H9 (cell line): ENCODE results near the gene PAPLN. TPM values are rescaled to one million over a fixed set of nuclear protein-coding genes. Genes with fewer than 3 reads are reported as not detected.

Experiments used
- DNase-seq: peaks from one replicate; pipeline ENCODE4 v3.0.0-alpha.2; 2017
- H2AFZ ChIP-seq: one replicate; pipeline ENCODE4 v1.6.1; 2013; ENCODE audit warnings: mild to moderate bottlenecking, low read length, control low read depth, moderate library complexity
- H2AK5ac ChIP-seq: 2 replicates; pipeline ENCODE4 v1.6.1; 2013; ENCODE audit warnings: low read length, control low read depth, mixed read lengths; ENCODE audit not compliant: insufficient read length
- H2BK120ac ChIP-seq: one replicate; pipeline ENCODE4 v1.6.1; 2013; ENCODE audit warnings: low read depth, mild to moderate bottlenecking, low read length, control low read depth, inconsistent platforms; ENCODE audit not compliant: poor library complexity, severe bottlenecking
- H2BK12ac ChIP-seq: 2 replicates; pipeline ENCODE4 v1.6.1; 2013; ENCODE audit warnings: low read length, control low read depth, mixed read lengths, low read depth; ENCODE audit not compliant: insufficient read length
- H2BK15ac ChIP-seq: 2 replicates; pipeline ENCODE4 v1.6.1; 2013; ENCODE audit warnings: low read depth, low read length, control low read depth
- H2BK20ac ChIP-seq: one replicate; pipeline ENCODE4 v1.6.1; 2013; ENCODE audit warnings: low read depth, mild to moderate bottlenecking, low read length, control low read depth, inconsistent platforms; ENCODE audit not compliant: poor library complexity, severe bottlenecking
- H2BK5ac ChIP-seq: 2 replicates; pipeline ENCODE4 v1.6.1; 2013; ENCODE audit warnings: low read length, control low read depth, mixed read lengths; ENCODE audit not compliant: insufficient read length
- H3K14ac ChIP-seq: 2 replicates; pipeline ENCODE4 v1.6.1; 2013; ENCODE audit warnings: low read length, control low read depth; ENCODE audit not compliant: insufficient read depth
- H3K18ac ChIP-seq: 2 replicates; pipeline ENCODE4 v1.6.1; 2013; ENCODE audit warnings: low read depth, mild to moderate bottlenecking, mixed read lengths, low read length, control low read depth; ENCODE audit not compliant: insufficient read length
- H3K23ac ChIP-seq: 2 replicates; pipeline ENCODE4 v1.6.1; 2013; ENCODE audit warnings: low read length, control low read depth, mixed read lengths, low read depth; ENCODE audit not compliant: insufficient read length
- H3K23me2 ChIP-seq: 2 replicates; pipeline ENCODE4 v1.6.1; 2013; ENCODE audit warnings: low read depth, mild to moderate bottlenecking, mixed read lengths, low read length, control low read depth; ENCODE audit not compliant: insufficient read length, poor library complexity, severe bottlenecking
- H3K27ac ChIP-seq: 2 replicates; pipeline ENCODE4 v1.5.1; 2013; ENCODE audit warnings: low read length, control low read depth, mixed read lengths, low read depth; ENCODE audit not compliant: insufficient read length
- H3K27me3 ChIP-seq: 2 replicates; pipeline ENCODE4 v1.6.1; 2013; ENCODE audit warnings: low read length, control low read depth, inconsistent platforms; ENCODE audit not compliant: insufficient read depth
- H3K4ac ChIP-seq: 2 replicates; pipeline ENCODE4 v1.6.1; 2013; ENCODE audit warnings: low read depth, mild to moderate bottlenecking, control low read depth, inconsistent platforms, low read length, moderate library complexity
- H3K4me1 ChIP-seq: 2 replicates; pipeline ENCODE4 v1.6.1; 2013; ENCODE audit warnings: low read length, control low read depth, inconsistent platforms; ENCODE audit not compliant: insufficient read depth
- H3K4me2 ChIP-seq: 2 replicates; pipeline ENCODE4 v1.6.1; 2013; ENCODE audit warnings: low read length, control low read depth, mixed read lengths; ENCODE audit not compliant: insufficient read length, insufficient read depth
- H3K56ac ChIP-seq: 2 replicates; pipeline ENCODE4 v1.6.1; 2013; ENCODE audit warnings: low read depth, mild to moderate bottlenecking, mixed read lengths, low read length, control low read depth; ENCODE audit not compliant: insufficient read length
- H3K79me1 ChIP-seq: 2 replicates; pipeline ENCODE4 v1.6.1; 2013; ENCODE audit warnings: low read depth, mild to moderate bottlenecking, moderate library complexity, low read length, control low read depth, inconsistent platforms; ENCODE audit not compliant: insufficient read depth, poor library complexity, severe bottlenecking
- H3K79me2 ChIP-seq: 2 replicates; pipeline ENCODE4 v1.6.1; 2013; ENCODE audit warnings: low read length, control low read depth, inconsistent platforms; ENCODE audit not compliant: insufficient read depth
- H3K9ac ChIP-seq: 2 replicates; pipeline ENCODE4 v1.6.1; 2013; ENCODE audit warnings: low read length, control low read depth, mixed read lengths; ENCODE audit not compliant: insufficient read length; ENCODE audit errors: extremely low read depth
- H3K9me3 ChIP-seq: one replicate; pipeline ENCODE4 v1.6.1; 2013; ENCODE audit warnings: low read depth, low read length, inconsistent platforms; ENCODE audit not compliant: control insufficient read depth
- H3T11ph ChIP-seq: one replicate; pipeline ENCODE4 v1.6.1; 2013; ENCODE audit warnings: mild to moderate bottlenecking, low read length, control low read depth, inconsistent platforms
- H4K20me1 ChIP-seq: one replicate; pipeline ENCODE4 v1.6.1; 2013; ENCODE audit not compliant: control insufficient read depth, insufficient read length, insufficient read depth
- H4K5ac ChIP-seq: 2 replicates; pipeline ENCODE4 v1.6.1; 2013; ENCODE audit warnings: low read depth, mild to moderate bottlenecking, mixed read lengths, low read length, control low read depth; ENCODE audit not compliant: insufficient read length
- H4K8ac ChIP-seq: replicated peaks from 2 replicates; pipeline ENCODE4 v1.6.1; 2013; ENCODE audit warnings: low read length, control low read depth, mixed read lengths, low read depth; ENCODE audit not compliant: insufficient read length
- H4K91ac ChIP-seq: 2 replicates; pipeline ENCODE4 v1.6.1; 2013; ENCODE audit warnings: low read depth, mild to moderate bottlenecking, moderate library complexity, mixed read lengths, low read length, control low read depth; ENCODE audit not compliant: insufficient read length
- H3K27ac Mint-ChIP-seq, 3 experiments: 2 replicates in 2 of 3; 3 replicates in 1 of 3; pipeline ENCODE4 v1.8.0; 2020 to 2021; ENCODE audit warnings: mixed read lengths in 3 of 3, mild to moderate bottlenecking in 1 of 3, moderate library complexity in 1 of 3
- H3K27me3 Mint-ChIP-seq: 2 replicates; pipeline ENCODE4 v1.8.0; 2021; ENCODE audit warnings: low read depth, mild to moderate bottlenecking, moderate library complexity, mixed read lengths
- H3K36me3 Mint-ChIP-seq, 3 experiments: 2 replicates in 2 of 3; 3 replicates in 1 of 3; pipeline ENCODE4 v1.8.0; 2020 to 2021; ENCODE audit warnings: low read depth in 3 of 3, mixed read lengths in 3 of 3; ENCODE audit not compliant: insufficient read depth in 1 of 3
- H3K4me1 Mint-ChIP-seq, 2 experiments: 2 replicates each; pipeline ENCODE4 v1.8.0; 2020; ENCODE audit warnings: mixed read lengths in 2 of 2
- H3K4me3 Mint-ChIP-seq, 2 experiments: 2 replicates in 1 of 2; 3 replicates in 1 of 2; pipeline ENCODE4 v1.8.0; 2020 to 2021; ENCODE audit warnings: mild to moderate bottlenecking in 2 of 2, mixed read lengths in 2 of 2, moderate library complexity in 1 of 2
- H3K9me3 Mint-ChIP-seq, 2 experiments: 2 replicates in 1 of 2; 3 replicates in 1 of 2; pipeline ENCODE4 v1.8.0; 2020; ENCODE audit warnings: mild to moderate bottlenecking in 2 of 2, mixed read lengths in 2 of 2, moderate library complexity in 1 of 2
- CTCF ChIP-seq: fragments of 200-600 bp; sonication (generic); conservative IDR thresholded peaks from 3 replicates; pipeline ENCODE4 v1.8.0; 2021; ENCODE audit warnings: antibody characterized with exemption, mild to moderate bottlenecking
- WGBS: extraction: QIAGEN DNeasy Blood & Tissue Kit; methylation state at CpG from one replicate; pipeline ENCODE4 v1.1.7; 2013; ENCODE audit warnings: missing lambda C conversion rate, low lambda C conversion rate, mixed read lengths; ENCODE audit not compliant: insufficient read length; ENCODE audit errors: extremely low coverage; 5-methylcytosine and 5-hydroxymethylcytosine counted together
- total RNA-seq: library from RNA; stranded (reverse); gene quantifications from 2 replicates; pipeline ENCODE4 v1.2.1, GENCODE V29; 2021

PAPLN gene
- total RNA-seq, 1 experiment from 2014 or later: 8.5 TPM

DNA sequence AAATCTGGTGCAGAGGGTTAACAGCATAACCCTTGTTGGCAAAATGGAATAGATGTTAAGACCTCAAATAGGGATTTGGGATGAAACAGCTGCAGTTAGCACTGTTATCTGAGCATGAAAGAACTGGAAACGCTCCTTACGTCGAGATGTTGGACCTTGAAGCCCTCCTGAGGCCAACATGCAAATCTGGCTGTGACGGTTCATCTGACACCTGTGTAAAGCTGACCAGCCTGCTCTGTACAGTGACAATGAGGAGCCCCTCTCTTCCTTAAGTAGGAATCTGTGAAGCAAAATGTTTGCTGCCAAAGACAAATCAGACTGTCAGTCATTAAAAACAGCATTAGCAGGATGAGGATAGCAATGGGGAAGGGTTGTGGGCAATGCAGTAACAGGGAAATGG, 36.5 kb downstream of the PAPLN start:
- Histone ChIP-seq H4K91ac (no peak overlapping the region), H3T11ph (no peak overlapping the region), H3K4me1 (peaks cover 3% of the 10 kb centered on the region; the same call in 1 of the 2 replicates), H3K23me2 (no peaks in the 10 kb centered on the region), H3K14ac (no peak overlapping the region), H3K79me1 (no peaks in the 10 kb centered on the region), H2BK120ac (no peak overlapping the region), H4K8ac (no peak overlapping the region), H2BK20ac (no peak overlapping the region), H3K9me3 (no peaks in the 10 kb centered on the region), H3K18ac (no peak overlapping the region), H2AFZ (no peak overlapping the region), H3K9ac (no peak overlapping the region), H2BK5ac (no peak overlapping the region), H3K4me2 (no peak overlapping the region), H3K27ac (no peak overlapping the region), H2AK5ac (no peak overlapping the region), H3K27me3 (no peaks in the 10 kb centered on the region), H3K4ac (no peak overlapping the region), H3K79me2 (no peaks in the 10 kb centered on the region), H2BK15ac (no peak overlapping the region), H2BK12ac (no peak overlapping the region), H4K5ac (no peak overlapping the region), H4K20me1 (peaks cover 3% of the 10 kb centered on the region), H3K23ac (no peak overlapping the region), H3K56ac (no peak overlapping the region)
- Mint-ChIP-seq H3K27me3 (peaks cover 24% of the 10 kb centered on the region), H3K36me3 (peaks cover 10 to 21% (median 13%) of the 10 kb centered on the region in 3 experiments; a peak in 6 of 7 replicates), H3K4me3 (no peak overlapping the region), H3K27ac (no peak overlapping the region), H3K4me1 (peaks cover 6 to 11% of the 10 kb centered on the region in 2 experiments), H3K9me3 (no peaks in the 10 kb centered on the region)
- no peak for TF ChIP-seq CTCF
- no peak for DNase-seq
- no CpG with 5 or more reads among the region's 4 CpGs for WGBS
